HG03565 (cell line): ENCODE data around the gene CCDC13.

Source experiments
- ATAC-seq: cut with Tn5 transposase; IDR thresholded peaks from one replicate; pipeline ENCODE4 v1.9.1; 2021; ENCODE audit warnings: mild to moderate bottlenecking, moderate library complexity; ENCODE audit not compliant: unreplicated experiment

The CCDC13 gene

DNA sequence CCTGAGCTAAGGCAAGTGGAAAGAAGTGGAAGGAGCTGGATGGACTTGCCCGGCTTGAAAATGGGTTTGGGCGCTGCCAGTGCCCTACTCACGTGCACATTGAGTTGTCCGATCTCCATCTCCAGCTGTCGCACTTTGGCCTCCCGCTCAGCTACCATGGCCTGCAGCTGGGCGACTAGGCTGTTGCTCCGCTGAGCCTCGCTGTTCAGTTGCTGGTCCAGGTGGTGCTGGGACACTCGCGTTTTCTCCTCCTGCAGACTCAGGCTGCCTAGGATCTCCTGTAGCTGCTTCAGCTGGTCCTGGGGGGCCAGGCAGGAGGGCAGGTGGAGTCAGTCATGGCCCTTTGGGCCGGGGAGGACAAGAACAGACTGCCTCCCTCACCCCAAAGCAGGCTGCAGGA, 37.4 kb downstream of the CCDC13 start:
- no peak for ATAC-seq

DNA sequence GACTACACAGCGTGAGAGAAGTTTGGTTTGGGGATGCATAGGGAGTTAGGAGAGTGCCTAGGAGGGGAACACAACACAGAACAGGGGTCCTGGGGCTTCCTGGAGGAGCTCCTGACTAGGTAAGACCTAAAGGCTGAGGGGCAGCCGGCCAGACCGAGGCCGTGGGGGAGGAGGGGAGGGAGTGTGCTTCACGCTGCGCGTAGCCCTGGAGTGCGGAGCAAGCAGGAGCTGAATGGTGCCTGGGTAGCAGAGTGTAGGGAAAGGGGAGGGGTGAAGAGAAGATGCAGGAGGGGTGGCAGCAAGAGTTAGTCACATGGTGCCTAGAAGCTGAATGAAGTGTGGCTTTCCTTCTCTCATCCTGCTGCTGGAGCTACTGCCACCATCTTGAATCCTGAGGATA, 38.0 kb downstream of the CCDC13 start:
- ATAC-seq: no peak

GRCh38 chr3:42734263-42734860, 38.7 kb downstream of the CCDC13 start:
- ATAC-seq: no peak

DNA sequence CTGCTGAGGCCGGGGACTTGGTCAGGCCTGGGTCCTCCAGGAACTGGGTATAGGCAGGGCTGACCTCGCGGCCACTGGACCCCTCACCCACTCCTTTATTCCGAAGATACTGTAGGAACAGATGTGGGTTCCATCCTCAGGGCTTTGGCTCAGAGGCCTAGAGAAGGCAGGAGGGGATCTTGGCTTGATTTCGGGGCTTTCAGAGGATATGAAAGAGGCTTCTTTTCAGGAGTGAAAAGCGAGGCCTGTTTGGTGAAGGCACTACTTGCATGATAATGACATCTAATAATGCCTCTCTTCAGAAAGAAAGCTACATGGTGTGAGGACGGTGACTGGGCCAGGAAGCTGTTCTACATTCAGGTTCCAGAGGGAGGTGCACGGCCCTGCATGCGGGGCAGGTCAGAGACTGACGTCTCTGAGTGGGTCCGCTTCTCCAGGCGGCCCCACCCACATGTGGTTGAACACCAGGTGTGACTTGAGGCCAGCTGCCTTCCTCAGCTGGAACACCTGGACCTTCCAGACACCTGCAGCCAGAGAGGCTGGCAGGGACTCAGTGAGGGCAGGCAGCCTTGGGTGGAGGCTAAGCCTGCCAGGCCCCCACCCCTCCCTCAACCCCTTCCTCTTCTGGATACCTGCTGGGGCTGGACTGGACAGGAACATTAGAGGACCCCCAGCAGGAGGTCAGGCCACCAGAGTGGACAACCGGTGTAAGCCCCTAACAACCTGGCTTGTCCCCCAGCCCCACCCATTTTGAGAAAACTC, 39.4 kb downstream of the CCDC13 start:
- ATAC-seq: no peak

DNA sequence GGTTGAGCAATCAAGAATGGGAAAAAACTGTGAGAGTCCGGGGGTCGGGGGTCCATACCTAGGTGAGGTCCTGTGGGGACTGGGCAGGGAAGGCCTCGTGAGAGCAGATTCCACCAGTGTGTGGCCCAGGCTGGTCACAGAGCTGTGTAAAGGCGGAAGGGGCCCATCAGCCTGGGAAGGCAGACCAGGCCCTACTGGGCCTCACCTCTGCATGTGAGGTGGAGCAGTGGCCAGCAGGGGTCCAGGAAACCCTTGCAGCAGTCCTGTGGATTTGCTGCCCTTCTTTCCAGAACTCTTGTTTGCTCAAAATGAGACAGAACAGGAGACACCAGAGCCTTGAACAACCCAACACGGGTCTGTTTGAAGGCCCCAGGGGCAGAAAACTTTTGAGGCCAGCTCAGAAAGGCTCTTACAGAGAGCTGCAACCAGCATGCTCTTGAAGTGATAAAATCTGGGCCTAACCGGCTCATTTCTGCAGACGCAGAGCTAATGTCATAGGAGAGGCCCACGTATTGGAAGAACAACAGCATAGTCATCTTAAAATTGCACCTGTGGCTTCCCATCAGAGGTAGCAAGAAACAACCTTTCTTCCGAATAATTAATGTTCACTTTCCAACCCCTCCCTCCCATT, 40.1 kb downstream of the CCDC13 start:
- ATAC-seq: no peak

DNA sequence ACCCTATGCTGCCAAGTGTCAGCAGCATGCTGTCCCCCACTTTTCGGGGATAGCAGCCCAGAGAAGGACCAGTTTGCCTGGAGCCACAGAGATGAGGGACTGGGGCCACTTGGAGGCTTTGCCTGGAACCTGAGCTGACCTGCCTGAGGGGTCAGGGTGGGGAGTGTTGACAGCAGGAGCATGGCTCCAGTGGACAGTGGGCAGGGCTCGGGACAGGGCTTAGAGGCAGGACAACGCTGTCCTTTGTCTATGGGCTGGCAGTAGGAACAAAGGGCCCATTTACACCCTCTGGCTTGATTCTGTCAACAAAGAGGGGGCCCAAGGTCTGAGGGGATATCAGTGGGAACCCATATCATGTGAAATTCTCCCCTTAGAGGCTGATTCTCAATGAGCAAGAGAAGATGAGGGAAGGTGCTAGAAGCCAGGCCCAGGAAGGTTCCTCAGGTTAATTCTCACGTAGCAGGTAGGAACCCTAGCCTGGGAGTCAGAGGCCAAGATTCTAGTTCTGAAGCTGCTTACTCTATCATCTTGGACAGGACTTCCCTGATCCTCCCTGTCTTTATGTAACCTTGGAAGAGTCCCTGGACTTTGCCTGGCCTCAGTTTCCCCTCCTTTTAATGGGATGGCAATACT, 40.7 kb downstream of the CCDC13 start:
- no peak for ATAC-seq

DNA sequence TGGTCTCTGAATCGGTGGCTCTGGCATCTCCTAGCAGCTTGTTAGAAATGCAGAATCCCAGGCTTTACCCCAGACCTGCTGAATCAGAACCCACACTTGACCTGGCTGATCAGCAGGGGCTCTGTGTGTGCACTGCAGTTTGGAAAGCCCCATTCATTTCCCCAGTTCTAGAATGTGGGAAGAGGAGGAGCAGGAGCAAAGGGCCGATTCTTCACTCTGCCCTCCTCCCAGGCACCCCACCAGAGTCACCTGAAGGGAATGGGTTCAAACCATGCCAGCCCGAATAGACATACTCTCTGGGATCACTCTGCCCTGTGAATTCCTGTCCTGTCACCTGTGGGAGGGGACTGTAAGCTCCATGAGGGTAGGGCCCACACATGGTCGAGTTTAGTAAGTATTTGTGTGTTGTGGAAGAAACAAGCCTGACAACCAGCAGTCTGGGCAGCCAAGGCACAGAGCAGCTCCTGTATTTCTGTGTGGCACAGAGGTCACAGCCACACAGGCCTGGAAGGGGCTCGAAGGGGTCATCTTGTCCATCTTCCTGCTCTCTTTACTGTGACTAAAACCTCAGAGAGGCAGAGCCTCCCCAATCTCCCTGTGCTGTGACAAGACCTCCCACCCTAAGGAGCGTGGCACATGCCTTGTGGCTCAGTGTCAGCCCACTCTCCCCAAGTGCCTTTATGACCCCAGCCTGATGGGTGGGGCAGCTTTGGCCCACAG, 41.4 kb downstream of the CCDC13 start:
- ATAC-seq: no peak

GRCh38 chr3:42730706-42731420, 42.2 kb downstream of the CCDC13 start:
- ATAC-seq: no peak

- ATAC-seq: no peak
These were observed 42.8 kb downstream of the CCDC13 start for GRCh38 chr3:42730294-42730693.

- ATAC-seq: no peak
These were observed 43.5 kb downstream of the CCDC13 start for GRCh38 chr3:42729404-42730145.

DNA sequence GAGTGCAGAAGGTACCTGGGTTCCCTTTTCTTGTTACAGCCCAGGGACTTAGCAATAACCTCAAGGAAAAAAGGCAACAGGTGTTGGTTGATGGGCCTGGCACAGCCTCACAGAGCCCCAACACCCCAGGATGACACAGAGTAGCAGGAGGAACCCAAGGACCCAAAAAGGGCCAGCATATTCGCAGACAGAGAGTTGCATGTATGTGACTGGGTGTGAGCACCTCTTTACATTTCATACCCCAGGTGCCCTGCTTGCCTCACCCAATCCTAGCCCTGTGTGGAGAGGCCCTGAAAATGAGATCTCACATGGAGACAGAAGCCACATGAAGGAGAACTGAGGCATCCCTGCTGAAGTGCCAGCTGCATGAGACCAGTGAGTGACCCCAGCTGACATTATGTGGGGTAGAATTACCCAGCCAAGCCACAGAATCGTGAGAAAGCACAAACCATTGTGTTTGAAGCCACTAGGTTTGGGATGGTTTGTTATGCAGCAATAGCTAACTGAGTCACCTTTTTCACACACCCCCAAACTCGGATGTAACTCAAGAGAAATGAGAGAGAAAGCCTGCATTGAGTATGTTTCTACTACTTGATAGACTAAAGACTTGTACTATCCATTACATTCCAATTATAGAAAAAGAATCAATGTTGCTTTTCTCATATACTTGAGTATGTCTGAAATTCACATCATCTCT, 44.2 kb downstream of the CCDC13 start:
- ATAC-seq: no peak

GRCh38 chr3:42728056-42728455, 45.0 kb downstream of the CCDC13 start:
- ATAC-seq: no peak

DNA sequence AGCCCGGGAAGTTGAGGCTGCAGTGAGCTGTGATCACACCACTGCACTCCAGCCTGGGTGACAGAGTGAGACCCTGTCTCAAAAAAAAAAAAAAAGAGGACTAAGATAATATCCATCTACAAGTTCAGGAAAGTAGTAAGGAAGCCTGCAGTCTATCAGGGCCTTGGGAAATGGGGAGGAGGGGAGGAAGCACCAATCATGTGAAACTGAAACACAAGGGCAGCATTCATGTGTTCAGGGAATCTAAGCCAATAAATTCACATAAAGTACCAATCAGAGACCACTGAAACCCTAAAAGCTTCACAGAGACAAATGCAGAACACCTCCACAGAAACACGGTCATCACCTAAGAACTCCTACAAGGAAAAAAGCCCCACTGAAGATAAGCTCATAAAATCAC, 47.6 kb downstream of the CCDC13 start:
- no peak for ATAC-seq

GRCh38 chr3:42723219-42723618, 49.8 kb downstream of the CCDC13 start:
- ATAC-seq: no peak
